ENCODE results near the gene LAGE3. TPM values are rescaled to one million over a fixed set of nuclear protein-coding genes. Genes with fewer than 3 reads are reported as not detected.

Gene LAGE3
- total RNA-seq, 4 donors from 2014 or later: 10.2 to 18.9 (median 12.6) TPM

GRCh38 chrX:154468217-154468616, 10.9 kb downstream of the LAGE3 start:
- Histone ChIP-seq H3K27ac (no peak overlapping the region), H3K9me3 (no peaks in the 10 kb centered on the region), H3K36me3 (peaks cover 0 to 6% of the 10 kb centered on the region in 2 donors), H3K27me3 (no peaks in the 10 kb centered on the region), H3K4me3 (replicated peaks in 1 of 3) (no peak overlapping the region), H3K4me1 (no peaks in the 10 kb centered on the region)
- TF ChIP-seq POLR2A (IDR thresholded peaks at IDR 0.05) (no peak), CTCF (IDR thresholded peaks at IDR 0.05) (no peak)
- no peak for DNase-seq
- 100% methylated on average over 6 of the region's 23 CpGs; no CpG with 5 or more reads in 1 of the 2 donors for WGBS, 2 donors
- intact Hi-C loops (cut with DNase I): no loop called here

GRCh38 chrX:154467556-154467955, 11.5 kb downstream of the LAGE3 start:
- Histone ChIP-seq H3K36me3 (peaks cover 0 to 6% of the 10 kb centered on the region in 2 donors), H3K9me3 (no peaks in the 10 kb centered on the region), H3K27me3 (no peaks in the 10 kb centered on the region), H3K27ac (no peak overlapping the region), H3K4me3 (replicated peaks in 1 of 3) (no peak overlapping the region), H3K4me1 (no peaks in the 10 kb centered on the region)
- intact Hi-C loops (cut with DNase I): no loop called here
- no peak for DNase-seq
- WGBS, 2 donors: 80% methylated on average over 1 of the region's 21 CpGs; no CpG with 5 or more reads in 1 of the 2 donors
- TF ChIP-seq CTCF (IDR thresholded peaks at IDR 0.05): no peak
- TF ChIP-seq POLR2A (IDR thresholded peaks at IDR 0.05): no peak

GRCh38 chrX:154466907-154467306, 12.2 kb downstream of the LAGE3 start:
- no peaks in the 10 kb centered on the region for H3K4me1 ChIP-seq
- WGBS, 2 donors: 95% methylated on average over 9 of the region's 15 CpGs; no CpG with 5 or more reads in 1 of the 2 donors
- no peaks in the 10 kb centered on the region for H3K9me3 ChIP-seq
- TF ChIP-seq CTCF (IDR thresholded peaks at IDR 0.05) (no peak), POLR2A (IDR thresholded peaks at IDR 0.05) (no peak)
- H3K27ac ChIP-seq: no peak overlapping the region
- no peaks in the 10 kb centered on the region for H3K27me3 ChIP-seq
- no peak overlapping the region for H3K4me3 ChIP-seq (replicated peaks in 1 of 3)
- no peak for DNase-seq
- intact Hi-C loops (cut with DNase I): no loop called here
- H3K36me3 ChIP-seq: peaks cover 0 to 6% of the 10 kb centered on the region in 2 donors

- 90 to 100% methylated on average over 2 to 5 of the region's 32 CpGs for WGBS, 2 donors
- intact Hi-C loops (cut with DNase I): no loop called here
- no peak overlapping the region for H3K4me3 ChIP-seq (replicated peaks in 1 of 3)
- peaks cover 0 to 6% of the 10 kb centered on the region in 2 donors for H3K36me3 ChIP-seq
- no peak for TF ChIP-seq CTCF (IDR thresholded peaks at IDR 0.05)
- TF ChIP-seq POLR2A (IDR thresholded peaks at IDR 0.05): no peak
- H3K9me3 ChIP-seq: no peaks in the 10 kb centered on the region
- H3K27me3 ChIP-seq: no peaks in the 10 kb centered on the region
- no peak for DNase-seq
- no peak overlapping the region for H3K27ac ChIP-seq
- no peaks in the 10 kb centered on the region for H3K4me1 ChIP-seq
These were observed 13.0 kb downstream of the LAGE3 start for GRCh38 chrX:154466036-154466435.

- no peaks in the 10 kb centered on the region for H3K4me1 ChIP-seq
- DNase-seq: no peak
- no peak for TF ChIP-seq POLR2A (IDR thresholded peaks at IDR 0.05)
- TF ChIP-seq CTCF (IDR thresholded peaks at IDR 0.05): no peak
- no peaks in the 10 kb centered on the region for H3K27me3 ChIP-seq
- H3K36me3 ChIP-seq: peaks cover 0 to 6% of the 10 kb centered on the region in 2 donors
- no peak overlapping the region for H3K27ac ChIP-seq
- no CpG with 5 or more reads among the region's 14 CpGs for WGBS, 2 donors
- no peak overlapping the region for H3K4me3 ChIP-seq (replicated peaks in 1 of 3)
- intact Hi-C loops (cut with DNase I): no loop called here
- no peaks in the 10 kb centered on the region for H3K9me3 ChIP-seq
These were observed 13.5 kb downstream of the LAGE3 start for GRCh38 chrX:154465601-154466000.
